Type B pancreatic cell (in vitro differentiated cells): ENCODE measurements around the gene CAMSAP1. TPM values are rescaled to one million over a fixed set of nuclear protein-coding genes. Genes with fewer than 3 reads are reported as not detected.

ENCODE experiments used
- DNase-seq: peaks from one replicate; pipeline ENCODE4 v3.0.0; 2021; ENCODE audit warnings: mixed read lengths; ENCODE audit not compliant: unreplicated experiment; ENCODE audit errors: extremely low spot score
- H3K27ac Mint-ChIP-seq: 2 replicates; pipeline ENCODE4 v1.8.0; 2021; ENCODE audit warnings: mild to moderate bottlenecking, mixed read lengths
- H3K27me3 Mint-ChIP-seq: 2 replicates; pipeline ENCODE4 v1.8.0; 2021; ENCODE audit warnings: mixed read lengths
- H3K36me3 Mint-ChIP-seq: 2 replicates; pipeline ENCODE4 v1.8.0; 2021; ENCODE audit warnings: mixed read lengths
- H3K4me1 Mint-ChIP-seq: one replicate; pipeline ENCODE4 v1.8.0; 2021; ENCODE audit warnings: mixed read lengths; ENCODE audit not compliant: unreplicated experiment
- H3K4me3 Mint-ChIP-seq: 2 replicates; pipeline ENCODE4 v1.8.0; 2021; ENCODE audit warnings: mild to moderate bottlenecking, mixed read lengths
- H3K9me3 Mint-ChIP-seq: 2 replicates; pipeline ENCODE4 v1.8.0; 2021; ENCODE audit warnings: mixed read lengths
- CTCF ChIP-seq: fragments of 200-600 bp; sonication (generic); conservative IDR thresholded peaks from 2 replicates; pipeline ENCODE4 v1.5.0; 2021; ENCODE audit warnings: antibody characterized with exemption, mild to moderate bottlenecking
- total RNA-seq: library from RNA; stranded (reverse); gene quantifications from 2 replicates; pipeline ENCODE4 v1.2.1, GENCODE V29; 2021; ENCODE audit warnings: low replicate concordance

The CAMSAP1 gene
- total RNA-seq, 1 donor from 2014 or later, result 58.2 TPM

GRCh38 chr9:135857371-135857786 is 50.0 kb downstream of the CAMSAP1 start:
- Mint-ChIP-seq H3K27me3 (no peaks in the 10 kb centered on the region), H3K9me3 (no peaks in the 10 kb centered on the region), H3K36me3 (peaks cover 31% of the 10 kb centered on the region), H3K4me1 (no peaks in the 10 kb centered on the region), H3K4me3 (no peak overlapping the region), H3K27ac (no peak overlapping the region)
- TF ChIP-seq CTCF, result no peak
- no peak for DNase-seq

- no peak for TF ChIP-seq CTCF
- Mint-ChIP-seq H3K9me3 (no peaks in the 10 kb centered on the region), H3K27me3 (no peaks in the 10 kb centered on the region), H3K4me1 (peaks cover 15% of the 10 kb centered on the region), H3K36me3 (peaks cover 20% of the 10 kb centered on the region), H3K27ac (peak overlapping the region; percentile 80), H3K4me3 (no peak overlapping the region)
- no peak for DNase-seq
Observed at GRCh38 chr9:135851748-135852147, 55.6 kb downstream of the CAMSAP1 start.

- DNase-seq, result no peak
- no peaks in the 10 kb centered on the region for H3K9me3 Mint-ChIP-seq
- H3K36me3 Mint-ChIP-seq, result peaks cover 21% of the 10 kb centered on the region
- peak overlapping the region; percentile 64 for H3K27ac Mint-ChIP-seq
- H3K27me3 Mint-ChIP-seq, result no peaks in the 10 kb centered on the region
- peaks cover 15% of the 10 kb centered on the region for H3K4me1 Mint-ChIP-seq
- TF ChIP-seq CTCF, result no peak
- H3K4me3 Mint-ChIP-seq, result no peak overlapping the region
Observed at GRCh38 chr9:135850737-135851136, 56.6 kb downstream of the CAMSAP1 start.

GRCh38 chr9:135849181-135849580 is 58.2 kb downstream of the CAMSAP1 start:
- H3K36me3 Mint-ChIP-seq, result peaks cover 36% of the 10 kb centered on the region
- no peak for DNase-seq
- no peak overlapping the region for H3K4me3 Mint-ChIP-seq
- peaks cover 15% of the 10 kb centered on the region for H3K4me1 Mint-ChIP-seq
- no peak overlapping the region for H3K27ac Mint-ChIP-seq
- peaks cover 3% of the 10 kb centered on the region for H3K9me3 Mint-ChIP-seq
- TF ChIP-seq CTCF, result no peak
- H3K27me3 Mint-ChIP-seq, result no peaks in the 10 kb centered on the region

DNA sequence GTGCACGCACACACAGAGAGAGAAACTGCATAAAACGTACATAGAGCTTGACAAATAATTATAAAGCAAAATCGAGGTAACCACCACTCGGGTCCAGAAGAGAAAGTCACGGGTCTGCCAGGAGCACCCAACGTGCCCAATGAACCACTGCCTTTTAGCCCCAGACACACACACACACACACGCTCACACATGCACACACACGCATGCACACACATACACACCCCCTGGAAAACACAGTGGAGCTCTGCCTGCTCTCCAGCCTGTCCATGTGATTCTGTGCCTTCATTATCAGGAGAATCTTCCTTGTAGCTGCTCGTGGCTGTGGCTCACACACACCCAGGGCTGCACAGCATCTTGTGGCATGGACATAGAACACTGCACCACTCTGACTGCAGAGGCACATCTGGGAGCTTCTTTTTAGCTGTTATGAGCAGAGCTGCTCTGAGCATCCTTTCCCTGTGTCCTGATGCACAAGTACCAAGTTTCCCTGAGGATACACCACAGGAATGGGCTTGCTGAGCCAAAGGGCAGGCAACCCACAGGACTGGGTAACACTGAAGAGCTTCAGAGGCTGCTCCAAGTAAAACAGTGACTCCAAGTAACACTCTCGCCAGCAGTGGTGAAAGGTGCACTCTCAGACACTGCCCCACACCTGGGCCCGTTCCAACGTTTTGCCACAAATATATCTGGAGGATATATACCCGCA is 58.9 kb downstream of the CAMSAP1 start:
- Mint-ChIP-seq H3K36me3 (peaks cover 40% of the 10 kb centered on the region), H3K4me3 (no peak overlapping the region), H3K9me3 (peaks cover 6% of the 10 kb centered on the region), H3K27me3 (no peaks in the 10 kb centered on the region), H3K4me1 (peaks cover 15% of the 10 kb centered on the region), H3K27ac (no peak overlapping the region)
- no peak for TF ChIP-seq CTCF
- no peak for DNase-seq

DNA sequence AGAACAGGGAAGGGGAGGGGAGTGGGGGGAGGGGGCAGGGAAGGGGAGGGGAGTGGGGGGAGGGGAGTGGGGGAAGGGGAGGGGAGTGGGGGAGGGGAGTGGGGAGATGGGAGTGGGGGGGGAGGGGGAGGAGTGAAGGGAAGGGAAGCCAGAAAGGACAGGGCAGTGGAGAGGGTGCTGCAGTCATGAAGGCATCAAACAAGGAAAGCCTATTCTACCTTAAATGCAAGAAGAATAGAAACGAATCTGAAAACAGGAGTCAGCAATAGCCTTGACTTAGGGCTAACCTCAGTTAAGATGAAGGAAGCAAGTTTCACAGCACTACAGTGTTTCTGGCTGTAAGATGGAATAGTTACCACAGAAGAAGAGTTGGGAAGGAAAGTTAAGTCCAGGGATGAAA is 59.5 kb downstream of the CAMSAP1 start:
- H3K36me3 Mint-ChIP-seq, result peaks cover 44% of the 10 kb centered on the region

More for the DNA sequence above, 59.5 kb downstream of the CAMSAP1 start:
- H3K4me3 Mint-ChIP-seq, result no peak overlapping the region
- H3K27me3 Mint-ChIP-seq, result no peaks in the 10 kb centered on the region
- DNase-seq, result no peak
- no peak for TF ChIP-seq CTCF
- H3K4me1 Mint-ChIP-seq, result peaks cover 15% of the 10 kb centered on the region
- no peak overlapping the region for H3K27ac Mint-ChIP-seq
- H3K9me3 Mint-ChIP-seq, result peaks cover 6% of the 10 kb centered on the region
